HepG2 (cell line): Measurements from ENCODE around the gene SARNP. TPM values are rescaled to one million over a fixed set of nuclear protein-coding genes. Genes with fewer than 3 reads are reported as not detected.
A peak's percentile ranks its signal among the peaks of the same experiment; 100 is the strongest.

Source experiments
- ATAC-seq: fragments of 200-7000 bp; cut with Tn5 transposase; 3 replicates; pipeline ENCODE4 v1.9.1; 2020; ENCODE audit warnings: mild to moderate bottlenecking, moderate library complexity
- BruUV-seq: library from RNA; stranded (reverse); fragments of 400-500 nt; replicated peaks from 2 replicates; lab custom pipeline; 2021; lab: Mats Ljungman, UMichigan
- CTCF ChIA-PET: fragments of 300-600 bp; formaldehyde crosslinking; extraction: SDS; loops from one replicate; lab custom pipeline; 2021; ENCODE audit warnings: low total read pairs, inconsistent platforms, low intra/inter-chr PET ratio; lab: Yijun Ruan, JAX
- POLR2A ChIA-PET: fragments of 350-600 bp; sonication (Branson Sonifier 250); formaldehyde crosslinking; loops from one replicate; lab custom pipeline; 2020; ENCODE audit warnings: antibody characterized with exemption, inconsistent platforms; lab: Yijun Ruan, JAX
- DNase-seq: peaks from one replicate; pipeline ENCODE4 v3.0.0-alpha.2; 2015; ENCODE audit warnings: low spot score
- FAIRE-seq: peaks from 3 replicates; lab custom pipeline; 2011; peaks lifted over from hg19 to GRCh38; lab: Jason Lieb, UNC
- H2AFZ ChIP-seq: one replicate; pipeline ENCODE4 v1.6.1; 2011; ENCODE audit warnings: low read length, inconsistent platforms
- H3K27ac ChIP-seq: fragments of 300-600 bp; 3 replicates; pipeline ENCODE4 v1.8.0; 2011; ENCODE audit warnings: mixed run types, mild to moderate bottlenecking, mixed read lengths, low read length, inconsistent platforms; ENCODE audit not compliant: insufficient read depth; ENCODE audit errors: extremely low read length
- H3K27me3 ChIP-seq, 2 experiments: fragments of 200-600 bp in 1 of 2; 2 replicates in 1 of 2; 3 replicates in 1 of 2; pipeline versions ENCODE4 v1.6.0 to v1.8.0; 2011; ENCODE audit warnings: low read length in 2 of 2, mild to moderate bottlenecking in 2 of 2, moderate library complexity in 2 of 2, inconsistent platforms in 1 of 2; ENCODE audit not compliant: insufficient read depth in 2 of 2, control insufficient read depth in 1 of 2
- H3K36me3 ChIP-seq, 2 experiments: fragments of 200-600 bp in 1 of 2; replicated peaks in 1 of 2; 2 replicates in 1 of 2; 3 replicates in 1 of 2; pipeline versions ENCODE4 v1.5.1 to v1.8.0; 2011; ENCODE audit warnings: low read length in 2 of 2, inconsistent platforms in 1 of 2; ENCODE audit not compliant: insufficient read depth in 2 of 2, control insufficient read depth in 1 of 2
- H3K4me1 ChIP-seq: 2 replicates; pipeline ENCODE4 v1.5.1; 2012; ENCODE audit warnings: low read length, inconsistent platforms; ENCODE audit not compliant: insufficient read depth
- H3K4me2 ChIP-seq: 2 replicates; pipeline ENCODE4 v1.6.0; 2011; ENCODE audit warnings: low read depth, low read length, inconsistent platforms
- H3K4me3 ChIP-seq, 3 experiments: fragments of 200-600 bp in 1 of 3; sonication (generic), shearing (Covaris generic) in 1 of 3; replicated peaks in 1 of 3; 2 replicates each; pipeline ENCODE4 v1.5.1; 2011 to 2016; ENCODE audit warnings: low read length in 3 of 3, inconsistent platforms in 2 of 3, low read depth in 2 of 3, mild to moderate bottlenecking in 2 of 3, control low read depth in 1 of 3, mixed read lengths in 1 of 3; ENCODE audit not compliant: insufficient read depth in 1 of 3
- H3K79me2 ChIP-seq: one replicate; pipeline ENCODE4 v1.6.1; 2011; ENCODE audit warnings: low read length, inconsistent platforms; ENCODE audit not compliant: insufficient read depth
- H3K9ac ChIP-seq: 2 replicates; pipeline ENCODE4 v1.6.0; 2011; ENCODE audit warnings: mild to moderate bottlenecking, low read depth, low read length, inconsistent platforms; ENCODE audit not compliant: insufficient read depth
- H3K9me3 ChIP-seq: 2 replicates; pipeline ENCODE4 v1.5.1; 2012; ENCODE audit warnings: mild to moderate bottlenecking, low read length
- H4K20me1 ChIP-seq: 2 replicates; pipeline ENCODE4 v1.6.0; 2011; ENCODE audit warnings: inconsistent platforms, mild to moderate bottlenecking, low read length, moderate library complexity; ENCODE audit not compliant: insufficient read depth
- AGO2 ChIP-seq: fragments of 200-400 bp; formaldehyde crosslinking; optimal IDR thresholded peaks from 2 replicates; pipeline ENCODE3; 2017; ENCODE audit warnings: mild to moderate bottlenecking, low read depth, low read length, moderate library complexity
- AHR ChIP-seq: IDR thresholded peaks from 2 replicates; pipeline ENCODE4 v1.6.1; 2018; ENCODE audit warnings: missing genetic modification reagents, missing compliant biosample characterization
- CREB1 ChIP-seq, 2 experiments: fragments of 450-650 bp in 1 of 2; IDR thresholded peaks; 2 replicates each; pipeline ENCODE4 v1.6.1; 2016 to 2017; ENCODE audit warnings: control low read depth in 1 of 2, mild to moderate bottlenecking in 1 of 2, missing compliant biosample characterization in 1 of 2, missing genetic modification characterization in 1 of 2
- ESRRA ChIP-seq: sonication (generic); formaldehyde crosslinking; IDR thresholded peaks from 2 replicates; pipeline ENCODE4 v1.5.1; 2020; ENCODE audit warnings: mild to moderate bottlenecking, low read depth, missing genetic modification reagents
- HNRNPLL ChIP-seq: fragments of 200-400 bp; formaldehyde crosslinking; IDR thresholded peaks from 2 replicates; pipeline ENCODE4 v1.6.1; 2017; ENCODE audit warnings: mild to moderate bottlenecking, low read depth, low read length; ENCODE audit not compliant: poor library complexity, severe bottlenecking
- MYNN ChIP-seq: sonication (generic); formaldehyde crosslinking; IDR thresholded peaks from 2 replicates; pipeline ENCODE4 v1.4.0; 2020; ENCODE audit warnings: mild to moderate bottlenecking, low read depth, missing genetic modification reagents
- NRL ChIP-seq: sonication (generic); formaldehyde crosslinking; IDR thresholded peaks from 2 replicates; pipeline ENCODE4 v1.5.0; 2020; ENCODE audit warnings: missing genetic modification reagents, mild to moderate bottlenecking, moderate library complexity, borderline replicate concordance
- PHF8 ChIP-seq: sonication (generic); formaldehyde crosslinking; IDR thresholded peaks from 2 replicates; pipeline ENCODE4 v1.5.0; 2020; ENCODE audit warnings: missing genetic modification reagents
- POGZ ChIP-seq: sonication (generic); formaldehyde crosslinking; IDR thresholded peaks from 2 replicates; pipeline ENCODE4 v1.4.0; 2020; ENCODE audit warnings: mild to moderate bottlenecking, missing genetic modification reagents
- TFDP2 ChIP-seq: sonication (generic); formaldehyde crosslinking; IDR thresholded peaks from 2 replicates; pipeline ENCODE4 v1.4.0; 2020; ENCODE audit warnings: missing genetic modification reagents
- THYN1 ChIP-seq: sonication (generic); formaldehyde crosslinking; IDR thresholded peaks from 2 replicates; pipeline ENCODE4 v1.8.1; 2023; ENCODE audit warnings: low read depth, mild to moderate bottlenecking, moderate library complexity, missing genetic modification reagents, borderline replicate concordance
- ZFYVE20 ChIP-seq: sonication (generic); formaldehyde crosslinking; IDR thresholded peaks from 2 replicates; pipeline ENCODE4 v1.8.0; 2023; ENCODE audit warnings: low read depth, mild to moderate bottlenecking, moderate library complexity, missing genetic modification reagents, borderline replicate concordance
- ZNF441 ChIP-seq: sonication (generic); formaldehyde crosslinking; IDR thresholded peaks from 2 replicates; pipeline ENCODE4 v1.7.0; 2021; ENCODE audit warnings: missing genetic modification reagents, borderline replicate concordance
- ZNF709 ChIP-seq: sonication (generic); formaldehyde crosslinking; IDR thresholded peaks from 2 replicates; pipeline ENCODE4 v1.5.0; 2020; ENCODE audit warnings: mild to moderate bottlenecking, missing genetic modification reagents
- ZSCAN25 ChIP-seq: sonication (generic); formaldehyde crosslinking; IDR thresholded peaks from 2 replicates; pipeline ENCODE4 v1.8.0; 2022; ENCODE audit warnings: mild to moderate bottlenecking, missing genetic modification reagents
- WGBS: methylation state at CpG from one replicate; pipeline ENCODE4 v1.1.6; 2017; ENCODE audit warnings: low lambda C conversion rate; 5-methylcytosine and 5-hydroxymethylcytosine counted together
- in situ Hi-C: cut with HindIII; loops from 2 replicates; pipeline ENCODE4 v1.10.0; 2017; ENCODE audit warnings: low pct_unique_long_range_greater_than_20kb; ENCODE audit not compliant: extremely low pct_ligation_motif_present
- intact Hi-C: fragments of 100-400 bp; cut with micrococcal nuclease; formaldehyde crosslinking; loops from one replicate; pipeline ENCODE4 v1.10.0; 2022; ENCODE audit not compliant: unreplicated experiment
- polyA plus RNA-seq, 8 experiments: library from polyadenylated mRNA; depleted of rRNA in 3 of 8; stranded (reverse) in 7 of 8; unstranded in 1 of 8; fragments of >200 nt; fragmentation: Illumina TruSeq in 4 of 8; extraction: Trizol in 4 of 8; gene quantifications; 2 replicates each; pipeline versions ENCODE4 v1.2.1 to v1.2.3, GENCODE V29; 2011 to 2016; ENCODE audit warnings: low read depth in 4 of 8, missing spikeins in 1 of 8, mixed read lengths in 1 of 8; ENCODE audit not compliant: insufficient read depth in 1 of 8
- total RNA-seq, 5 experiments: library from RNA; depleted of rRNA; stranded (reverse); fragments of >200 nt; fragmentation: Illumina TruSeq; extraction: Trizol; gene quantifications; 2 replicates each; pipeline ENCODE4 v1.2.3, GENCODE V29; 2016; ENCODE audit warnings: low read depth in 1 of 5
- TF ChIP-seq, protein P1 (sequence below): sonication (generic); formaldehyde crosslinking; IDR thresholded peaks from 2 replicates; pipeline ENCODE4 v1.4.0; 2020; ENCODE audit warnings: mild to moderate bottlenecking, missing genetic modification reagents, borderline replicate concordance

Gene SARNP
- total and polyA plus RNA-seq, 2 of the 13 experiments (the other 11 are each of a cell fraction or from before 2014, with no cell fraction given), result 59.0 to 95.4 TPM

DNA sequence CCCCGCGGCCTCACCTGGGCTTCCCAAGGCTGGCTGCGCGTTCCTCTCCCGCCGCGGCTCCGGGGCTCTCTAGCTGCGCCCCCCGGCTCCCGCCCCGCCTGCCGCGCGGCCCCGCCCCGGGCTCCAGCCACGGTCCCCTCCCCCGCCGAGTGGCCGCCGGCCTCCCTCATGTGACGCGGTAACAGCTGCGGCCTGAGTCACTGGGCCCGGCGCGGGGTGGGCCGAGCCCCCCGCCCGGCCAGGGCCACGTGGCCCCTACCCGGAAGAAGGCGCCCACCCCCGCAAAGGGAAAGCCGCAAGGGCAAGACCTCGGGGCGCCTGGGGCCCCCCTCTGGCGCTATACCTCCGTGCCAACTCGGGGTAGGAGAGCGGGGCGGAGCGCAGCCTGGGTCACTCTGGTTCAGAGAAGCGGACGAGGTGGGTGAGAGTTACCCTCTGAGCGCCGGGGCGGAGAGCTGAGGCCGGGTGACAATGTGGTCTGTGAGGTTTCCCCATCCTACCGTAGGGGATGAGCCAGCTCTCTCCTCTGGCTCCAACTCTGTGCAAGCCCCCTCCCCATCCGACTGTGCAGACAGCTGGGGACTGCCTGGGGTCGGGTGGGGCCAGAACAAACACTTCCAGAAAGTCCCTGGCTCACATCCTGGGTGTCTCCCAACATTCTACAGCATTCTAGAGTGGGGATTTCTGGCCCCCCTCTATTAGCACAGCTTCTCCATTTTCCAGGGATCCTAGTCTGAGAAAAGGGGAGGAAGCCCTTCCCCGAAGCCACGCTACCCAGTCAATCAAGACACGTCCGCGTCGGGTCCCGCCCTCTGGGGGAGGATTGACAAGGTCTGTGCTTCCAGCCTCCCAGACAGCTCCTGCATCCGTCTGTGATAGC is 88.3 kb downstream of the SARNP start, which contains the start of gene CD63:
Gene CD63, minus strand, starts transcription at position 71 of the 880 bp plus-strand sequence. CDS start 668 bp downstream, outside the sequence.
- Histone ChIP-seq H2AFZ (no peak within 1 kb of the TSS), H3K4me3 (peak within 1 kb of the TSS; percentile 84 to 89 (median 84)), H3K79me2 (peaks cover 12% of the 10 kb centered on the region), H4K20me1 (0 out of 2 replicates have a peak, but pooled peaks cover 8% of the 10 kb centered on the region), H3K9me3 (no peaks in the 10 kb centered on the region), H3K4me1 (peaks cover 38% of the 10 kb centered on the region), H3K27ac (peak within 1 kb of the TSS; percentile 79), H3K4me2 (peak within 1 kb of the TSS; percentile 98), H3K27me3 (no peaks in the 10 kb centered on the region; a peak in 1 of 5 replicates), H3K9ac (peak within 1 kb of the TSS; percentile 85), H3K36me3 (peaks cover 10 to 22% of the 10 kb centered on the region in 2 experiments; a peak in 4 of 5 replicates)
- ChIA-PET CTCF (no interaction called here), POLR2A (interaction anchor here (0.9 to 2.7 kb wide), 12 partner anchors 9 to 375 kb away, joined by 3 to 38 read pairs (median 11); partner anchors contain the start of genes BLOC1S1, DNAJC14, ORMDL2 and PA2G4)
- ATAC-seq, result peak; percentile 81
- in situ Hi-C loops, result no loop called here
- intact Hi-C loops, result loop anchor here (2.0 kb wide), 1 partner anchor 48 kb away; a partner anchor contains a TSS
- WGBS, result 3% methylated on average over 13 of the region's 61 CpGs
- DNase-seq, result peak; percentile 73
- FAIRE-seq, result peak; percentile 76
- BruUV-seq, result TSS peak; percentile 82
- TF ChIP-seq CREB1 (IDR thresholded peaks at IDR 0.05) (peak; percentile 59), CREB1 (CRISPR knock-in tag; IDR thresholded peaks at IDR 0.05) (peak; percentile 31; the same call in 1 of the 2 replicates), AHR (CRISPR knock-in tag) (no peak), PHF8 (CRISPR knock-in tag) (peak; percentile 54; the same call in 1 of the 2 replicates), ZFYVE20 (no peak), HNRNPLL (peak; percentile 26), ZSCAN25 (CRISPR knock-in tag) (peak; percentile 46; the same call in 1 of the 2 replicates), NRL (CRISPR knock-in tag) (0 out of 2 replicates have a peak, but pooled peaks have one; percentile 54), TFDP2 (CRISPR knock-in tag) (peak; percentile 50; the same call in 1 of the 2 replicates), ZNF709 (CRISPR knock-in tag) (no peak), POGZ (CRISPR knock-in tag) (0 out of 2 replicates have a peak, but pooled peaks have one; percentile 25), ESRRA (no peak), AGO2 (peak; percentile 56), MYNN (CRISPR knock-in tag) (no peak), THYN1 (CRISPR knock-in tag) (no peak), ZNF441 (peak; percentile 79; the same call in 1 of the 2 replicates)
- TF ChIP-seq, protein P1, sequence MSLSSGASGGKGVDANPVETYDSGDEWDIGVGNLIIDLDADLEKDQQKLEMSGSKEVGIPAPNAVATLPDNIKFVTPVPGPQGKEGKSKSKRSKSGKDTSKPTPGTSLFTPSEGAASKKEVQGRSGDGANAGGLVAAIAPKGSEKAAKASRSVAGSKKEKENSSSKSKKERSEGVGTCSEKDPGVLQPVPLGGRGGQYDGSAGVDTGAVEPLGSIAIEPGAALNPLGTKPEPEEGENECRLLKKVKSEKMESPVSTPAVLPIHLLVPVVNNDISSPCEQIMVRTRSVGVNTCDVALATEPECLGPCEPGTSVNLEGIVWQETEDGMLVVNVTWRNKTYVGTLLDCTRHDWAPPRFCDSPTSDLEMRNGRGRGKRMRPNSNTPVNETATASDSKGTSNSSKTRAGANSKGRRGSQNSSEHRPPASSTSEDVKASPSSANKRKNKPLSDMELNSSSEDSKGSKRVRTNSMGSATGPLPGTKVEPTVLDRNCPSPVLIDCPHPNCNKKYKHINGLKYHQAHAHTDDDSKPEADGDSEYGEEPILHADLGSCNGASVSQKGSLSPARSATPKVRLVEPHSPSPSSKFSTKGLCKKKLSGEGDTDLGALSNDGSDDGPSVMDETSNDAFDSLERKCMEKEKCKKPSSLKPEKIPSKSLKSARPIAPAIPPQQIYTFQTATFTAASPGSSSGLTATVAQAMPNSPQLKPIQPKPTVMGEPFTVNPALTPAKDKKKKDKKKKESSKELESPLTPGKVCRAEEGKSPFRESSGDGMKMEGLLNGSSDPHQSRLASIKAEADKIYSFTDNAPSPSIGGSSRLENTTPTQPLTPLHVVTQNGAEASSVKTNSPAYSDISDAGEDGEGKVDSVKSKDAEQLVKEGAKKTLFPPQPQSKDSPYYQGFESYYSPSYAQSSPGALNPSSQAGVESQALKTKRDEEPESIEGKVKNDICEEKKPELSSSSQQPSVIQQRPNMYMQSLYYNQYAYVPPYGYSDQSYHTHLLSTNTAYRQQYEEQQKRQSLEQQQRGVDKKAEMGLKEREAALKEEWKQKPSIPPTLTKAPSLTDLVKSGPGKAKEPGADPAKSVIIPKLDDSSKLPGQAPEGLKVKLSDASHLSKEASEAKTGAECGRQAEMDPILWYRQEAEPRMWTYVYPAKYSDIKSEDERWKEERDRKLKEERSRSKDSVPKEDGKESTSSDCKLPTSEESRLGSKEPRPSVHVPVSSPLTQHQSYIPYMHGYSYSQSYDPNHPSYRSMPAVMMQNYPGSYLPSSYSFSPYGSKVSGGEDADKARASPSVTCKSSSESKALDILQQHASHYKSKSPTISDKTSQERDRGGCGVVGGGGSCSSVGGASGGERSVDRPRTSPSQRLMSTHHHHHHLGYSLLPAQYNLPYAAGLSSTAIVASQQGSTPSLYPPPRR, result no peak
